PC-3 (cell line): ENCODE data around the gene AGTPBP1.

Source experiments
- CTCF ChIP-seq: fragments of 300-600 bp; sonication (generic); conservative IDR thresholded peaks from 2 replicates; pipeline ENCODE4 v1.5.1; 2017; ENCODE audit warnings: antibody characterized with exemption, low read depth, mild to moderate bottlenecking, low read length
- EZH2 ChIP-seq: fragments of 300-600 bp; sonication (generic); IDR thresholded peaks from one replicate; pipeline ENCODE4 v1.6.1; 2017; ENCODE audit warnings: antibody characterized with exemption, mild to moderate bottlenecking, low read length; ENCODE audit not compliant: unreplicated experiment
- EZH2phosphoT487 ChIP-seq: fragments of 300-600 bp; sonication (generic); IDR thresholded peaks from 2 replicates; pipeline ENCODE4 v1.6.1; 2018; ENCODE audit warnings: mild to moderate bottlenecking, antibody characterized with exemption, low read length, borderline replicate concordance

GRCh38 chr9:85554349-85554748, 187.4 kb downstream of the AGTPBP1 start:
- TF ChIP-seq EZH2 = no peak
- no peak for TF ChIP-seq CTCF
- TF ChIP-seq EZH2phosphoT487 = no peak
